ENCODE data around the gene DRC7. TPM values are rescaled to one million over a fixed set of nuclear protein-coding genes. Genes with fewer than 3 reads are reported as not detected.
"Not testable (repeated sequence)": the region's sequence is repeated elsewhere in the genome, so short reads cannot be mapped to it uniquely, and the experiment has no call there.

Gene DRC7
- total RNA-seq, 2 donors from 2014 or later: not detected

- H3K27ac ChIP-seq: no peak overlapping the region
- no peaks in the 10 kb centered on the region for H3K4me1 ChIP-seq
- H3K4me3 ChIP-seq: no peak overlapping the region
- TF ChIP-seq CTCF (IDR thresholded peaks at IDR 0.05): no peak
- H3K27me3 ChIP-seq: no peaks in the 10 kb centered on the region
- no peaks in the 10 kb centered on the region for H3K36me3 ChIP-seq
- no peak for DNase-seq (ENCODE audit: low spot score)
- H3K9me3 ChIP-seq: no peaks in the 10 kb centered on the region
Measured at GRCh38 chr16:57728336-57729181, 34.0 kb downstream of the DRC7 start.

GRCh38 chr16:57729182-57729484 lies 34.5 kb downstream of the DRC7 start:
- DNase-seq (ENCODE audit: low spot score): no peak
- no peak overlapping the region for H3K27ac ChIP-seq
- no peaks in the 10 kb centered on the region for H3K36me3 ChIP-seq
- H3K4me3 ChIP-seq: no peak overlapping the region
- H3K9me3 ChIP-seq: no peaks in the 10 kb centered on the region
- H3K4me1 ChIP-seq: peaks cover 0 to 1% of the 10 kb centered on the region in 2 donors
- H3K27me3 ChIP-seq: no peaks in the 10 kb centered on the region
- no peak for TF ChIP-seq CTCF (IDR thresholded peaks at IDR 0.05)

- not testable (repeated sequence) for H3K9me3 ChIP-seq; H3K27me3 ChIP-seq; H3K4me1 ChIP-seq; DNase-seq (ENCODE audit: low spot score); H3K27ac ChIP-seq; H3K36me3 ChIP-seq; H3K4me3 ChIP-seq
Measured at GRCh38 chr16:57729852-57730251, 35.2 kb downstream of the DRC7 start.

GRCh38 chr16:57730771-57731730 lies 36.4 kb downstream of the DRC7 start:
- no peak overlapping the region for H3K4me3 ChIP-seq
- DNase-seq (ENCODE audit: low spot score): no peak
- H3K27ac ChIP-seq: no peak overlapping the region
- H3K4me1 ChIP-seq: peaks cover 0 to 9% of the 10 kb centered on the region in 2 donors
- no peaks in the 10 kb centered on the region for H3K36me3 ChIP-seq
- H3K27me3 ChIP-seq: no peaks in the 10 kb centered on the region
- no peak for TF ChIP-seq CTCF (IDR thresholded peaks at IDR 0.05)
- no peaks in the 10 kb centered on the region for H3K9me3 ChIP-seq

- no peak for TF ChIP-seq CTCF (IDR thresholded peaks at IDR 0.05)
- DNase-seq (ENCODE audit: low spot score): no peak
- Histone ChIP-seq H3K36me3 (no peaks in the 10 kb centered on the region), H3K9me3 (no peaks in the 10 kb centered on the region), H3K4me3 (no peak overlapping the region), H3K27ac (peak overlapping the region in 1 of 2 donors; percentile 49), H3K4me1 (peaks cover 0 to 19% of the 10 kb centered on the region in 2 donors), H3K27me3 (no peaks in the 10 kb centered on the region)
Measured at GRCh38 chr16:57732037-57732436, 37.4 kb downstream of the DRC7 start.

- no peaks in the 10 kb centered on the region for H3K27me3 ChIP-seq
- no peaks in the 10 kb centered on the region for H3K9me3 ChIP-seq
- no peak overlapping the region for H3K27ac ChIP-seq
- H3K36me3 ChIP-seq: no peaks in the 10 kb centered on the region
- peaks cover 0 to 21% of the 10 kb centered on the region in 2 donors for H3K4me1 ChIP-seq
- no peak for TF ChIP-seq CTCF (IDR thresholded peaks at IDR 0.05)
- DNase-seq (ENCODE audit: low spot score): no peak
- H3K4me3 ChIP-seq: no peak overlapping the region
Measured at GRCh38 chr16:57732714-57733113, 38.1 kb downstream of the DRC7 start.
